Type B pancreatic cell (in vitro differentiated cells): Measurements from ENCODE around the gene FHOD1. TPM values are rescaled to one million over a fixed set of nuclear protein-coding genes. Genes with fewer than 3 reads are reported as not detected.

Experiments
- DNase-seq: peaks from one replicate; pipeline ENCODE4 v3.0.0; 2021; ENCODE audit warnings: mixed read lengths; ENCODE audit not compliant: unreplicated experiment; ENCODE audit errors: extremely low spot score
- H3K27ac Mint-ChIP-seq: 2 replicates; pipeline ENCODE4 v1.8.0; 2021; ENCODE audit warnings: mild to moderate bottlenecking, mixed read lengths
- H3K27me3 Mint-ChIP-seq: 2 replicates; pipeline ENCODE4 v1.8.0; 2021; ENCODE audit warnings: mixed read lengths
- H3K36me3 Mint-ChIP-seq: 2 replicates; pipeline ENCODE4 v1.8.0; 2021; ENCODE audit warnings: mixed read lengths
- H3K4me1 Mint-ChIP-seq: one replicate; pipeline ENCODE4 v1.8.0; 2021; ENCODE audit warnings: mixed read lengths; ENCODE audit not compliant: unreplicated experiment
- H3K4me3 Mint-ChIP-seq: 2 replicates; pipeline ENCODE4 v1.8.0; 2021; ENCODE audit warnings: mild to moderate bottlenecking, mixed read lengths
- H3K9me3 Mint-ChIP-seq: 2 replicates; pipeline ENCODE4 v1.8.0; 2021; ENCODE audit warnings: mixed read lengths
- CTCF ChIP-seq: fragments of 200-600 bp; sonication (generic); conservative IDR thresholded peaks from 2 replicates; pipeline ENCODE4 v1.5.0; 2021; ENCODE audit warnings: antibody characterized with exemption, mild to moderate bottlenecking
- total RNA-seq: library from RNA; stranded (reverse); gene quantifications from 2 replicates; pipeline ENCODE4 v1.2.1, GENCODE V29; 2021; ENCODE audit warnings: low replicate concordance

The FHOD1 gene
- total RNA-seq, 1 donor from 2014 or later: 34.7 TPM

- DNase-seq: no peak
- H3K27ac Mint-ChIP-seq: peak within 1 kb of the TSS; percentile 89
- TF ChIP-seq CTCF: peak; percentile 42
- H3K9me3 Mint-ChIP-seq: no peaks in the 10 kb centered on the region
- peaks cover 40% of the 10 kb centered on the region for H3K27me3 Mint-ChIP-seq
- peak within 1 kb of the TSS; percentile 87 for H3K4me3 Mint-ChIP-seq
- H3K4me1 Mint-ChIP-seq: peaks cover 22% of the 10 kb centered on the region
- no peaks in the 10 kb centered on the region for H3K36me3 Mint-ChIP-seq
Observed at GRCh38 chr16:67248401-67249177, 1.3 kb upstream of the FHOD1 start, which contains the start of gene SLC9A5. Gene SLC9A5, plus strand, starts transcription at chr16:67248979. Its CDS starts 36 bp downstream, at chr16:67249015.

- Mint-ChIP-seq H3K27me3 (peaks cover 40% of the 10 kb centered on the region), H3K9me3 (no peaks in the 10 kb centered on the region), H3K36me3 (no peaks in the 10 kb centered on the region), H3K27ac (peak overlapping the region; percentile 89), H3K4me3 (peak overlapping the region; percentile 84), H3K4me1 (peaks cover 22% of the 10 kb centered on the region)
- no peak for TF ChIP-seq CTCF
- no peak for DNase-seq
Observed at GRCh38 chr16:67248073-67248400, 756 bp upstream of the FHOD1 start.

- Mint-ChIP-seq H3K4me1 (peaks cover 26% of the 10 kb centered on the region), H3K36me3 (no peaks in the 10 kb centered on the region), H3K4me3 (peak overlapping the region; percentile 84), H3K27ac (peak overlapping the region; percentile 89), H3K27me3 (peaks cover 35% of the 10 kb centered on the region), H3K9me3 (no peaks in the 10 kb centered on the region)
- no peak for DNase-seq
- TF ChIP-seq CTCF: no peak
Observed at GRCh38 chr16:67246756-67247191, 507 bp downstream of the FHOD1 start.

GRCh38 chr16:67246081-67246755 lies 1.1 kb downstream of the FHOD1 start:
- H3K36me3 Mint-ChIP-seq: no peaks in the 10 kb centered on the region
- H3K4me3 Mint-ChIP-seq: peak overlapping the region; percentile 84
- DNase-seq: peak; percentile 89
- peaks cover 31% of the 10 kb centered on the region for H3K4me1 Mint-ChIP-seq
- peaks cover 32% of the 10 kb centered on the region for H3K27me3 Mint-ChIP-seq
- H3K27ac Mint-ChIP-seq: peak overlapping the region; percentile 89
- no peaks in the 10 kb centered on the region for H3K9me3 Mint-ChIP-seq
- TF ChIP-seq CTCF: peak; percentile 55

GRCh38 chr16:67245674-67246080 lies 1.6 kb downstream of the FHOD1 start:
- DNase-seq: no peak
- Mint-ChIP-seq H3K4me1 (peaks cover 31% of the 10 kb centered on the region), H3K27ac (peak overlapping the region; percentile 89), H3K9me3 (no peaks in the 10 kb centered on the region), H3K36me3 (no peaks in the 10 kb centered on the region), H3K27me3 (peaks cover 27% of the 10 kb centered on the region), H3K4me3 (peak overlapping the region; percentile 84)
- TF ChIP-seq CTCF: no peak
